Gastrocnemius medialis (tissue), 4 donors: ENCODE results near the gene SKIDA1.

Experiments used
- CTCF ChIP-seq, 5 experiments: fragments of 450-650 bp in 3 of 5; fragments of 200-600 bp in 2 of 5; sonication (generic) in 2 of 5; IDR thresholded peaks in 4 of 5; conservative IDR thresholded peaks in 1 of 5; 1 replicate in 4 of 5; 2 replicates in 1 of 5; pipeline ENCODE4 v1.5.1; 2016 to 2019; ENCODE audit warnings: antibody characterized with exemption in 5 of 5, mild to moderate bottlenecking in 3 of 5, moderate library complexity in 3 of 5
- POLR2A ChIP-seq, 2 donors: fragments of 450-650 bp; IDR thresholded peaks; one replicate each; pipeline ENCODE4 v1.6.1; 2017; ENCODE audit warnings: antibody characterized with exemption in 2 of 2, mild to moderate bottlenecking in 2 of 2, moderate library complexity in 2 of 2

GRCh38 chr10:21525367-21526187 lies at the start of gene SKIDA1:
- TF ChIP-seq POLR2A (IDR thresholded peaks at IDR 0.05) (no peak), CTCF (IDR thresholded peaks at IDR 0.05 in 4 of 5, conservative IDR thresholded peaks at IDR 0.05 in 1 of 5) (no peak)
